Right hindlimb (tissue), 1 donor: ENCODE data around the gene UBE3A.

ENCODE experiments used
- DNase-seq: peaks from one replicate; pipeline ENCODE4 v3.0.0-alpha.2; 2018

UBE3A gene

DNA sequence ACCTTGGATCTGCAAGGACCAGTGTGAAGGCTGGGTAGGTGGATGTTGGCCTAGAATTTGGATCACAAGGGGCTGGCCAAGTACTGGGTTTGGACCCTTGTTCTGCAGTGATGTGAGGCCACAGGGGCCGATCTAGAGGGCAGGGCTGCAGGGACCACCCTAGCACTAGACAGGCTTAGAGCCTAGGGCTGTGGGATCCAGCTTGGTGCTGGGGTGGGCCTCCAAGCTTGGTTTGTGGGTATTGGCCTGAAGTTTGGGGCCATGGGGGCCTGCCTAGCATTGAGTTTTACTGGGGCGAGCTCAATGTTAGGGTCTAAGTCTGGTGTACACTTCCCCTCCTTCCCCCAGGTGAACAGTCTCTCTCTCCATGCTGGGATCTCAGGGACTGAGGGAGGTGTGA, 36.5 kb downstream of the UBE3A start:
- no peak for DNase-seq

DNA sequence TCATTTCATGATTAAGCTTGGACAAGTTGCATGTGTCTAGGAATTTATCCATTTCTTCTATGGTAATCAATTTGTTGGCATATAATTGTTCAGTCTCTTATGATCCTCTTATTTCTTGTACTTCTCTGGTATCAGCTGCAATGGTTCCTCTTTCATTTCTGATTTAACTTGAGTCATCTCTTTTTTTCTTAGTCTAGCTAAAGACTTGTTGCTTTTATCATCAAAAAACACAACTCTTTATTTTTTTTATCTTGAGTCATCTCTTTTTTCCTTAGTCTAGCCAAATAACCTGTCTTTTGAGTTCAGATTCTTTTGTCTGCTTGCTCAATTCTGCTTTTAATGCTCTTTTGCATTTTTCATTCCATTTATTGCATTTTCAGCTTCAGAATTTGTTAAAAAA, 37.3 kb downstream of the UBE3A start:
- DNase-seq: no peak

DNA sequence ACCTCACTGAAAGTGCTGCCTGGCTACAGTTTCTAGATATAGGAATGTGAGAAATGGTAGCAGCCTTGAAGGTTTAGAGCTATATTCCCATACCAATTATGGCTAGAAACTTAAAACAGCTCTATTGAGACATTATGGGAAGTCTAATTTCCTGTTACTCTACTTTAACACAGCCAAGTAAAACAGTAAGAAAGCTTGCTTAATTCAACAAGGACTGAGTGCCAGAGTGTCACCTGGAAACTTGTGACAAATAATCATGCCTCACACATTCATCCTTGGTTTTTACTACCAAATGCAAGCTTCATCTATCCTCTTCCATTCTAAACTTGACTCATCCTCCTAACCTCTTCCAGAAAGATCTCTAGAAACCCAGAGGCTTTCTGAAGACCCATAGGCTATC, 41.7 kb downstream of the UBE3A start:
- no peak for DNase-seq

DNA sequence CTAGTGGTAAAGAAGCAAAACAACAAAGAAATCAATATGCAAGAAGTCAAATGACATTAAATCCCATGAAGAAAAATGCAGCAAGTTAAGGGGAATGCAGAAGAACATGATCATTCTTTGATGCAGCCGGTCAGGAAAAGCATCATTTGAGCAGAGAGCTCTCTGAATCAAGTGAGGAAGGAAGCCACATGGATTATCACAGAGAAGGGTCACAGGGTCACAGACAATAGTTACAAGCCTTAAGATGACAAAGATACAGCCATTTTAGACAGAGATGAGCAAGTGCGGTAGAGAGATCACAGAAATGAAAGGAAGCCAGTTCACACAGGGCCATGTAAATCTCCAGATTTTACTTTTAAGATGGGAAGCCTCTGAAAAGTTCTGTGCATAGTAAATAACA, 43.9 kb downstream of the UBE3A start:
- DNase-seq: no peak

DNA sequence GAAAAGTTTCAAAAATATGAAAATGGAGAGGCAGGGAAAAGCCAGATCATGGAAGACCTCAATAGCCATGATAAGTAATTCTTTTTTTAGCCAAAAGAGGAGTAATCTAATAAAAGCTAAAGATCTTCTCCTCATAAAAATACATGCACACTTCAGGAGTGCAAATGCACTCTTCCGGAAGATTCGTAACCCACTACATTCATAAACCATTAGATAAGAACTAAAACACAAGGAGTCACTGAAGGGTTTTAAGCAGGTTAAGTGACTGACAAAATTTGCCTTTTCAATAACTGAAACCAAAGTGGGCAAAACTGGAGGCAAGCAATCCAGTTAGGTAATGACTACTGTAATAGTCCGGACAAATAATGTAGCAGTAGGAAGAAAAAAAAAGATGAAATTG, 46.0 kb downstream of the UBE3A start:
- no peak for DNase-seq

DNA sequence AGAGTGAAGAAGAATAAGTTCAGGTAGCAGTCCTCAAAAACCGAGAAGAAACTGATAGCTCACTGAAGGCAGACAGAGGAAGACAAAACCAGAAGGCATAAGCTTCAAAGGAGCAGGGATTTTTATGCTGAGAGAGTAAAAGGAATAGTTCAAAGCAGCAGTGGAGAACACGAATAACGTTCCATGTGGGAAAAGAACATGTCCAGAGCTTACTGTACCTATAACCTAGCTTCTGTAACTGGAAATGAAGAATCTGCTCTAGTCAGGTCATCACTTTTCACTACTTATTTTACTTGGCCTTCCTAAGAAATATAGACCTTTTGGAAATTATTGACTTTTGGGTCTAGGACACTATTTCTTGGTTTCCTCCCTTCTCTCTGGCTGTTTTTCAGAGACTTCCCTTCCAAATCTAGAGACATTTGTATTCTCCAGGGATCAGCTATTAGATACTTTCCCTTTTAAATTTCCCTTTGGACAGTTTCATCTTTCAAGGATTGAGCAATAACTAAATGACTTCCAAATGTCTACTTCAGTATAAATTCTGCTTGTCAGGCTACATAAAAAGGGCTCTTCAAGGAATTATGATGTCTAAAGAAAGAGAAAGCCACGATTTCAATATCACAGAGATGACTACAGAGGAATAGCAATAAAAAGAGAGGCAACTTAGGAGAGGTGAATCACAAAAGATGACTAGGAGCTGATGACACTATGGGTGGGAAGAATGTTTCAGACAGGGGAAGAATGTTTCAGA, 46.7 kb downstream of the UBE3A start:
- DNase-seq: no peak

DNA sequence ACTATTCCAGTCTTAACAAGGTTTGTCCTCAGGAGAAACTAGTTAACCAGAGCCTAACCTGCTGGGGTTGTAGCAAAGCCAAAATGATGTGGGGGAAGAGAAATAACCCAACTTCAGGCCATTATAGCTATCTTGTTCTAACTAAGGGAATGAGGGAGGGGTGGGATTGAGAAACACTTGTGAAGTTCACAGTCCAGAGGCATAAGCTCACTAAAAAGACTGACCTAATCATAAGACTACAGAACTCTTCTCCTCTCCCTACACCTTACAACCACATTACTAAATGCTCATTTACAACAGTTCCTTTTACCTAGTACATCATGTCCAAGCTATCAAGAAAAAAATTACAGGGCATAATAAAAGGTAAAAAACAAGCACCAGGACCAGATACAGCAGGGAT, 52.8 kb downstream of the UBE3A start:
- no peak for DNase-seq

DNA sequence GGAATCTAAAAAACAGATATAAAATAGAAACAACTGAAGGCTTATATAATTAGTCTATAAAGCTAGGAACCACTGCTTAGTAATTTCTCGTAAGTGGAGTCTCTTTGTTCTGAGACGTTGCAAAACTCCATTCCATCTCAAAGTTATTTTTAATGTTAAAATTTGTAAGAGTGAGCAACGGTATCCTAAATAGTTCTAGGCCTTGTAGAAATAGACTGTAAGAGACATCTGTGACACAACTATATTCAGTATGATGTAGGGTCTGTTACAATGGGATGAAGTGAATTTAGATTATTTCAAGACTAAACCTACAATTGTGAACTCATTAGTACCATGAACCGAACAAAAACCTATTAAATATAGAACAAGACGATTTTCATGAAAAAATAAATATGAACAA, 57.2 kb downstream of the UBE3A start:
- no peak for DNase-seq

DNA sequence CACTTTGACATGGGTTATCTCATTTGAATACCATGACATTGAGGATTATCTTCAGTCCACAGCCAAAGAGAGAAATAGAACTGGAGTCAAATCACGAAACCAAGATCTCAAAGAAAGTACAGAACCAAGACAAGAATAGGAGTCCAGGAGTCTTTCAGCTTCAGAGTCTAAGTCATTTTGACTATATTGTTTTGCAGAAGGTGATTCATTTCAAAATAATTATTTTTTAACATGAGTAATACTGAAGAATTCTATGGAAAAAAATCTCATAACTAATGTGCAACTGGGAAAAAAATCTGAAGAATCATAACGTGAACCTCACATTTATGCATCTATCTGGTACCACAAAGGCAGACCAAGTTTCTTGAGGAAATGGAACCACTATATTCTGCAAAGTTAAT, 60.3 kb downstream of the UBE3A start:
- DNase-seq: no peak

DNA sequence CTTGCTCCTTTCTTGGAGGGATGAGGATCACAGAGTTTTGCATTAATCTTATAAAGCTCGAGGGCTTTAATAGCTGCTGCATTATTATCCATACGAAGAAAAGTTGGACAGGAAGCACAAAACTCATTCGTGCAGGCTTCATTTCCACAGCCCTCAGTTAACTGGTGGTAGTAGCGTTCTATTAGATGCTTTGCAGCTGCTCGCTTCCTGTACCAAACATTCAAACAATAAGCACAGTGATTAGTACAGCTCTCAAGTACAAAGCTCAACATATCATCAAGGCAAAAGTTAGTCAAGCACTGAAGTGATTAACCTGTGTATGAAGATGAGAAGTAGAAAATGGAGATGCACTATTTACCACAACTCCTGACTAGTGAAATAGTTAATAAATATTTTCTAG, 63.3 kb downstream of the UBE3A start:
- DNase-seq: no peak

DNA sequence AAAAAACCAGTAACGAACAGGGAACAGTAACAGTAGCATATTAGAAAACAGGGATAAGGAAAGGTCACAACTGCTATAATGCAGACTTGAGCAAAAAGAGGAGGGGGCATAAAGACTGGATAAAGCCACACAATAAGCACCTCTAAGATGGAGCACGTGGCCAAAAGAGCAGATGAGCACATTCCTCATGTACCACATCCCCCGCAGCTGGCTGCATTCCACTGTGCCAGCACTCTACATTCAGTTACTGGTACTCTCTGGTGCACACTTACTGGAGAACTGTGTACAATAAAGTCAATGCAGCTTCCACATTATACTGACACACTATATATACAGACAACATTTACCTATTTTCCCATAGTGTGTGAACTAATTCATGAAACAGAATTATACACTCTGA, 64.7 kb downstream of the UBE3A start:
- DNase-seq: no peak

DNA sequence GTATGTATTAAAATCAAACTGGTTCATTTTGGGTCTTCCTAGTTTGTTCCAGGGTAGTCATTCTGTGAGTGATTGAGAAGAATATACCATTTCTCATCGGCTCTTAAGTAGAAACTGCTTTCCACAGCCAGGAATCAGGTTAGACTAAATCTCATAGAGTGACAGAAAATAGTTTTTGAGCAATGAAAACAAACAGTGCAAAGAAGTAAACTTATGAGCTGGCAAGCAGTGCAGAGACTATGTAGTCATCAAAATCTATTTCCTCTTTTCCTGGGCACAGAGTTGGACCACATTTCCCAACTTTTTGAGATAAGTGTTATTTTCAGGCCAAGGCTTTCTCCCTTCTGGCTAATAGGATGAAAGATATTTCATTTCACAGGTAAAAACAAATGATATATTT, 66.5 kb downstream of the UBE3A start:
- DNase-seq: no peak

DNA sequence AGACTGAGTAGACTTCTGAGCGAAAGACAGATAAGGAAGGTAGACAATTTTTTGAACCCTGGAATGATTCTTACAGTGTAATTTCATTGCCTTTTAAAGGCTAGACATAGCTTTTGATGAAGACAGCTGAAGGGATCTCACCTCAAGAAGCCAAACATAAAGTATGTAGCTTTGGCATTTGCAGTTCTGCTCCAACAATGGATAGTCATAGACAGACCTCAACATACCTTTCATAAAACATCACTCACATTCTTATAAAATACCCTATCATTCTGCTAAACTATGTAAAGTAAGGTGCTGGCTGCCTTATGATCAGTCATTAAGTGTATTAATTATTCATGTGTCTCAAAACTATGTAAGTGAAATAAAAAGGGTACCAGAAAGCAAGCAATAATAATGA, 70.0 kb downstream of the UBE3A start:
- DNase-seq: no peak

DNA sequence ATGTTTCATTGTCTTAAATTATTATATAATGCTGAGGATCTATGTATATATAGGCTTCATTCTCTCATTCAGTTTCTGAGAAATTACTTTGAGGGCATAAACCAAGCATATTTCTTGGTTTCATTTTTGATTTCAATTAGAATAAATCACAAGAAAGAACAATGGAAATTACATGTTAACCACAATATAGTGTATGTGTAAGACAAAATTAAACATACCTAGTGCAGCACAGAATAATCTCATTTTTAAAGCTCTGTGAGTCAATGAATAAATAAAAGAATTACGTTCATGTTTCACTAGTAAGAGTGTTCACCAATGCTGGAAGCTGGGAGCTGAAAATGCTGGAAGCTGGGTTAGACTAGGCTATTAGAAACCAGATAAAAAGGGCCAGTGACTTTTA, 72.8 kb downstream of the UBE3A start:
- no peak for DNase-seq

DNA sequence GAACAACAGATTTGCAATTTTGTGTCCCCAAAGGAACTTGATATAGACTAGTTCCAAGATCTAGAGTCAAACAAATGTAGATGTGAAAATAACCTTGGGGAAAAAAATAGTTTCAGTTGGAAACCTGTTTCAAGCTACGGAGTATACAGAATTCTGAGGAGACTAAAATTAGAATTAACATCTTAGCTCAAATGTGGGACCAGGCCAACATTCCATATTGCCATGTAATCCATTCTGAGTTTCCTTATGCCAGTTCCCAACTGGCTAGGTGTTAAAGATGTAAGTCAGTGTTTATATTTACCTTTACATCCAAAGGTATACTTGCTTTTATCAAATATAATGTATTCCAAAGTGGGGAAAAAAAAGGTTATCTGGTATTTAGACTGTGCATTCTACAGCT, 76.3 kb downstream of the UBE3A start:
- no peak for DNase-seq

DNA sequence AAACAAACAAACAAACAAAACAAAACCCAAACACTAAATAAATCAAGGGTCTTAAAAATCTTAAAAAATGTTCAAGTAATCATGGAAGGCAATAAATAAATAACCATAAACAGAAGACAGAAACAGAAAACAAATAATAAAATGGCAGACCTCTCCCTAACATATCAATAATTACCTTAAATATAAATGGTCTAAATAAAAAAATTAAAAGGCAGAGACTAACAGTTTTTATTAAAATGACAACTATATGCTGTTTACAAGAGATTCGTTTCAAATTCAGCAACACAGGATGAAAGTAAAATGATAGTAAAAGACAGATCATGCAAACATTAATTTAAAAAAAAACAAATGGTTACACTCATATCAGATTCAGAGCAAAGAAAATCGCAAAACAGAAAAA, 91.1 kb downstream of the UBE3A start:
- no peak for DNase-seq

DNA sequence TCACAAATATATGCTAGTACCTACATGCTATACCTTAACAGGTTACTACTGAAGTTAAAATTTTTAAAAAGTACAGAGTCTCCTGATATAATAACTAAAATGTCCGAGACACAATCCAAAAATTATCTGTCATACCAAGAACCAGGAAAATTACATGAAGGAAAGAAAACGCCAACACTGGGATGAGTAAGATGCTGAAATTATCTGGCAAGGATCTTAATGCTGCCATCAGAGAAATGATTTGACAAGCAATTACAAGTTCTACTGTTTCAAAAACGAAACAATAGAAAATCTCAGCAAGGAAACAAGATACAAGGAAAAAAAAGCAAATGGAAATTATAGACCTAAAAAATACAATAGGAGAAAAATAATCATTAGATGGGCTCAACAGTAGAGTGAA, 92.5 kb downstream of the UBE3A start:
- DNase-seq: no peak

DNA sequence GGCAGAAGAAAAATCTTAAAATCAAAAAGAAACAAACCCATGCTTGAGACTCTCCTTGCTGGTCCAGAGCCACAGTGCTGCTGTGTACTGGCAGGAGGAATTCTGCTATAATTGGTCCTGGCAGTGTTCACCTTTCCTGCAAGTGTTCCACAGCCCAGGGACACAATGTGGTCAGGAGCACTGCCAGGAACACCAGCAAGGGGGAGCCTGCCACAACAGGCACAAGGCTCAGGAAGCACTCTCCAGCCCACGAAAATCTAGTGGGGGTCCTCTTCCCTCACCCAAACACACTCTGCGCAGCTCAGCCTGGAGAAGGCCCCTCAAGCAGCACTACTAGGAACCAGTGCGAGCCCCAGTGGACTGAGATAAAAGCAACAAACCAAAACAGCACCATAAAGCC, 92.9 kb downstream of the UBE3A start:
- peak; percentile 51 for DNase-seq

DNA sequence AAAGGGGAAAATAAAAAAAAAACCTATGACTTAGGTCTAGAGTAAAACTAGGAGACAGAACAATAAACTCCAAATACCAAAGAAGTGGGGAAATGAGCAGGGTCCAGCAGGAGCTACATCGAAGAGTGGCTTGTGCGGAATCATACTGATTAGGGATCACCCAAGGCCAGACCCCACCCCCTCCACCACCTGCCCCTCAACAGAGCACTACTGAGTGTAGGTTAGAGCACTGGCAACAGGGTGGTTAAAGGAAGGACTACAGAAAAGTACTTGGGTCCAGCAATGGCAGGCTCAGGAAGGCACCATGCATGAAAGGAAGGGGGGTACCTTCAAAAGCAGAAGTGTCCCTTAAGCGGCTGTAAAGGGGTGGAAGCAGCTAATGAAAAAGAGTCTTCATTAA, 96.2 kb downstream of the UBE3A start:
- DNase-seq: no peak

DNA sequence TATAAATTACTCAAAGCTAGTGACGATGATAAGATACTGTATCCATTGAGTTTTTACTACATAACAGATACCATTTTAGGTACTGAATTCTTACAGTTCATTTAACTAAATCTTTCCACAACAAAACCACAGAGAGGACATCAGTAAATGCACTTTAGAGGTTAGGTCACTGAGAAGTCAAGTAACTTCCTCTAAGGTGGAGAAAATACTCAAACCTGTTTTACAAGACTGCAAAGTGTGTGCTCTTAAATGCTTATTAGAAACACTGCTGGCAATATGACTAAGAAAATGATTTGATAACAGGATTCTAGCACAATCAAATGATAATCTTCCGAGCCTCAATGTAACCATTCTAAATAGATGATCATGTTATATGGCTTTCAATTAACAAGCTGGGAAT, 99.4 kb downstream of the UBE3A start:
- DNase-seq: no peak

DNA sequence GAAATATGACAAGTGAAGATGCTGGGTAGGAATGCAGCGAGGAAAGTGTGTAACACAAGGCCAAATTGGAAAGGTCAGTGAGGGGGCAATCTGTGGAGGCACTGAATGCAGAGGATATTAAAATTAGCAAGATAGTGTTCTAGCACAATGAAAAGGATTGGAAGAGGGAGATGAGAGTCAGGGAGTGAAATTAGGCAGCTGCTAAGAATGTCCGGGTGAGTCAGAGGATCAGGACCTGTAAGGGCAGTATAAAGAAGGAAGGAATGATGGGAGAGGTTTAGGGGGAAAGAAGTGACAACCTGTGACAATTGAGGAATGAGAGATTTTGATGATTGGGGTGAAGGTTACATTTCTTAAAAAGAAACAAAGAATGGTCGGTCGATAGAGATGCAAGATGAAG, 103.5 kb downstream of the UBE3A start:
- DNase-seq: no peak

DNA sequence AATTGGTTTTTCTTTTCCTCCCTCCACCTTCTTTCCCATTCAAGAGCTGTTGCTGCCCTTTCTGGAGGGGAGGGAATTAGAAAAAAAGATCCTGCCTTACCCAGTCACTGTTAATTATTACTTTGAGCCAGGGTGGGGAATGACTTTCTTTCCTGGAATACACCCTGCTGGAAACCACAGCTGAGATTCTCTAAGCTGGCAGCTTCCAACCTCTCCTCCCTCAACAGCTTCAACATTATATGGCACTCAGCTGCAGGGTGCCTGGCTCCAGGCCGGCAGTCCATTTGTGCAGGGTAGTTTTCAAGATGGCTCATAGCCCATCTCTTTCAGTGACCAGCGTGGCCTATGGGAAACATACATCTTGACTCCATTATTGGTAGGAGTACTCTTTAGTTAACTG, 105.8 kb downstream of the UBE3A start:
- DNase-seq: no peak

DNA sequence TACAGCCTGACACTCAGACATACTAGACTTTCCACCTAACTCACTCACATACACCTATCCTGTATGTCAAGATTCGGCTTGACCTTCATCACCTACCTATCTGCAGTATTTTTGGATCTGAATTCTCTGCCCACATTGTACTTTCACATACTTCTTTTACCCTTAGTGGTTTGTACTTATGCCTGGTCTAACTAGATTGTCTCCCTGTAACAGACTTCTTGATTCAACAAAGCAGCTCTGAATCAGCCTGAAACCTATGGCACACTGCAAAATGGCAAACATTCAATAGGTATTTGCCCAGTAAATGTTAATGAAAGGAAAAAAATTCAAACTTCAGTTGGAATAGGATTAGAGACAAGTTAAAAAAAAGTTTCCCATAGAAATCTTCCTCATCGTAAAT, 106.5 kb downstream of the UBE3A start:
- DNase-seq: no peak

DNA sequence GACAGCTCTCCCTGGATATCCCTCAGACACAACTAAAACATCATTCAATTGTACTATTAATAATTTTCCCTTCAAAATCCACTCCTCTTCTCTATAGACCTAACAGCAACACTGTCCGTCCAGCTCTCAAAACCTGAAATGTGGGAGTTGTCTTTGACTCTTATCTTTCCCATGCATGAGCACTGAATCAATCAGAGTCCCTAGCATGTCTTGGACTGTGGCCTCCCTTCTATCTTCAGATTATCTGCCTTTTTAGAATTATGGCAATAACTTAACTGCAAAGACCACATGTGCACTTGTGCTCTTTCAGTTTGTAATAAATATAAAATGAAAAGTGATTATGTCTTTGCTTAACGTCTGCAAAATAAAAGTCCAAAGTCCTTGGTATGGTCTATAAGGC, 107.0 kb downstream of the UBE3A start:
- no peak for DNase-seq

DNA sequence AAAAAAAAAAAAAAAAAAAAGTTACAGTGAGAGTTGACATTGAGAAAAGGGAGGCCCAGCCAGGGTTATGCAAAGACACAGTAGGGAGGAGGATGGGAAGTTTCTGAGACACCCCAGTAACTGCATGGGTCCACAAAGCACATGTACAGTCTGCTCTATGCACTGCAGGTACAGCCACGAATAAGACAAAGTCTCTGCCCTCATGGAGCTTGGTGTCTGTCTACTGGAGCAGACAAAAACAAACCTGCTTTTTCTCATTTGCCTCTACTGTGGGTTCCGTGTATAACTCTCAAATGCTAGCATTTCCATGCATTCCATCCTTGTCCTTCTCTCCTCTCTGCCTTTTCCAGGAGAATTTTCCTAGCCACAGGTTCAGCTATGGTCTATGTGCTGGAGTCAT, 107.4 kb downstream of the UBE3A start:
- DNase-seq: no peak

DNA sequence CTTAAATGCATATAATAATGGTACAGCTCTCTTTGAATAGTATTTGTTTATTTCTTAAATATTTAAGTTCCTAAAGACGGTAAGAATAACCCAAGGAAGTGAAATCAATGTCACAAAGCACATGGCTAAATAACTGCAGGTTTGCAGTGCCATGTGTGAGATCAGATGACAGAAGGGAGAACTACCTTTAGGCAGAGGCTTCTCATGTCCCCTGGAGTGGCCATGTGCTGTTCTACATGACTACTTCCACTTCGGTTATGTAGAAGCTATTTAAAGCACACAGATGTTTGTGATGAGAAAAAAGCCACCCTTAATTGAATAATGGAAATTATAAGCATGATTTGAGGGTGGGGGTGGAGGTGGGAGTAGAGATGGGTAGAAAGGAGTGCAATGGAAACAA, 109.1 kb downstream of the UBE3A start:
- no peak for DNase-seq
